ENCODE measurements around the gene ME3.
"Not testable (repeated sequence)": the region's sequence is repeated elsewhere in the genome, so short reads cannot be mapped to it uniquely, and the experiment has no call there.

The ME3 gene

DNA sequence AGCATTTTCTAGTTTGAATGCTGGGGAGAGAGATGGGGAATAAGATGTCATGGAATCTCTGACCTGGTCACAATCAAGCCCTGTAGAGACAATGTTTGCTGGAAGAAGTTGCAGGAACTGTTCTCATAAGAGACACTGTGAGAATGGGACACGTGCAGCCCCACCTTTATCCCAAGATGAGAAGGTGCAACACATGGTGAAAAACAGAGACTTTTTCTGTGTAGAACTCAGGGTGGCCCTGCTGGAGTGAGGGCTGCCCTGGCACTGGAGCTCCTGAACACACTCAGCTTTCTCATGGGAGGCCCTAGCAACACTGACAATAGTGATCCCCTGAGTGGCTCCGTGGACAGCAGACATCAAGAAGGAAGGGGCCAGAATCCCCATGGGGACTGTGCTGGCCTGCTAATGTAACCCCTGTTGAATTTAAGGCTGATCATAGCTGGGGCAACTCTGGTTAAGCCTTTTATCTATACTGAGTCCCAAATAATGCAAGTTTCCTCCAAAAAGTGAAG lies 106.6 kb downstream of the ME3 start:
- H3K27me3 ChIP-seq (ENCODE audit: control insufficient read depth, insufficient read depth, low read length), result no peaks in the 10 kb centered on the region
- H3K4me3 ChIP-seq (ENCODE audit: low read depth, low read length), result no peak overlapping the region
- H3K4me1 ChIP-seq (ENCODE audit: control insufficient read depth, insufficient read depth, low read length), result no peaks in the 10 kb centered on the region
- no peaks in the 10 kb centered on the region for H3K36me3 ChIP-seq (ENCODE audit: control insufficient read depth, insufficient read depth, low read length)
- no peak overlapping the region for H3K9ac ChIP-seq (ENCODE audit: low read depth, low read length)
- no peaks in the 10 kb centered on the region for H3K9me3 ChIP-seq (ENCODE audit: control insufficient read depth, insufficient read depth, low read length)

DNA sequence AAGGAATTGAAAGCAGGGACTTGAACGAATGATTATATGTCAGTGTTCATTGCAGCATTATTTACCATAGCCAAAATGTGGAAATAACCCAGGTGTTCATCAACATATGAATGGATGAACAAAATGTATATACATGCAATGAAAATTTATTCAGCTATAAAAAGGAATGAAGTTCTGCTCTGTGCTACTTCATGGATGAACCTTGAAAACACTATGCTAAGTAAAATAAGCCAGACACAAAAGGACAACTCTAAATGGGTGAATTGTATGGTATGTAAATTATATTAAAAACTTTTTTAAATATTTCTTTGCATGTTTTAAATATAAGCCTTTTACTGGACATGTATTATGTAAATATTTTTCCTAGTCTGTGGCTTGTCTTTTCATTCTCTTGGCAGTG lies 107.0 kb downstream of the ME3 start:
- Histone ChIP-seq H3K36me3 (ENCODE audit: control insufficient read depth, insufficient read depth, low read length) (no peaks in the 10 kb centered on the region), H3K4me1 (ENCODE audit: control insufficient read depth, insufficient read depth, low read length) (no peaks in the 10 kb centered on the region), H3K4me3 (ENCODE audit: low read depth, low read length) (no peak overlapping the region), H3K9ac (ENCODE audit: low read depth, low read length) (no peak overlapping the region), H3K27me3 (ENCODE audit: control insufficient read depth, insufficient read depth, low read length) (no peaks in the 10 kb centered on the region), H3K9me3 (ENCODE audit: control insufficient read depth, insufficient read depth, low read length) (no peaks in the 10 kb centered on the region)

DNA sequence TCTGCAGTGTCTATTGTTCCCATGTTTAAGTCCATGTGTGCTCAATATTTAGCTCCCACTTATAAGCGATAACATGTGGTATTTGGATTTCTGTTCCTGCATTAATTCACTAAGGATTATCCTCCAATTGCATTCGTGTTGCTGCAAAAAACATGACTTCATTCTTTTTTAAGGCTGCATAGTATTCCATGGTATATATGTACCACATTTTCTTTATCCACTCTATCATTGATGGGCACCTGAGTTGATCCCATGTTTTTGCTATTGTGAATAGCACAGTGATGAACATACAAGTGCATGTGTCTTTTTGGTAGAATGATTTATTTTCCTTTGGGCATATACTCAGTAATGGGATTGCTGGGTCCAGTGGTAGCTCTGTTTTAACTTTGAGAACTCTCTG lies 109.6 kb downstream of the ME3 start:
- not testable (repeated sequence) for H3K27me3 ChIP-seq (ENCODE audit: control insufficient read depth, insufficient read depth, low read length); H3K36me3 ChIP-seq (ENCODE audit: control insufficient read depth, insufficient read depth, low read length); H3K4me1 ChIP-seq (ENCODE audit: control insufficient read depth, insufficient read depth, low read length); H3K9ac ChIP-seq (ENCODE audit: low read depth, low read length); H3K9me3 ChIP-seq (ENCODE audit: control insufficient read depth, insufficient read depth, low read length); H3K4me3 ChIP-seq (ENCODE audit: low read depth, low read length)

DNA sequence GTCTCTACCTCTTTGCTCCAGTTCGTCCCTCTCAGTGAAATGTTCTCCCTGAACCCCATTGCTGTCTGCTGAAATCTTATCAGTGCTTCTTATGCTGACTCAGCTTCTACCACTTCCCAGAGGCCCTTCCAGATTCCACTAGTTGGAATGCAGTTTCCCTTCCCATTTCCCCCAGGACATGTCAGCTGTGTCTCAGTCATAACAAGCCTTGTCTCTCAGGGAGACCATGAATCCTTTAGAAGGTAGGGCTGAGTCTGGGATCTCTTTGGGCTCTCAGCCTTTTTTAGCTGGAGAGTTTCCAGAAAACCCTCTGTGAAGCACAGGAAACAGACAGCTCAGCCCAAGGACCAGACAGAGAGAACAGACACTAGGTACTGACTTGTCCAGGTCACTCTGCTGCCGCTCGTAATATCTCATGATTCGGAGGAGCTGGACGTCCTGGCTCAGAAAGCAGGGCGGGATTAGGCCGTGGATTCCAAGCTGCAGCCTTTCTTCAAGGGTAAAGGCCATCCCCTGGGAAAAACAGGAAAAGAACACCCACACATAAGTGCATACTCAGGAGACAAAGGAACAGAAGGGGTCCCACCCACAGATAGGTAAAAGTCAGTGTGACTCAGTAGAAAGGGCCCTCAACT lies 113.0 kb downstream of the ME3 start:
- Histone ChIP-seq H3K4me3 (ENCODE audit: low read depth, low read length) (no peak overlapping the region), H3K9me3 (ENCODE audit: control insufficient read depth, insufficient read depth, low read length) (no peaks in the 10 kb centered on the region), H3K27me3 (ENCODE audit: control insufficient read depth, insufficient read depth, low read length) (no peaks in the 10 kb centered on the region), H3K9ac (ENCODE audit: low read depth, low read length) (no peak overlapping the region), H3K36me3 (ENCODE audit: control insufficient read depth, insufficient read depth, low read length) (no peaks in the 10 kb centered on the region), H3K4me1 (ENCODE audit: control insufficient read depth, insufficient read depth, low read length) (no peaks in the 10 kb centered on the region)

DNA sequence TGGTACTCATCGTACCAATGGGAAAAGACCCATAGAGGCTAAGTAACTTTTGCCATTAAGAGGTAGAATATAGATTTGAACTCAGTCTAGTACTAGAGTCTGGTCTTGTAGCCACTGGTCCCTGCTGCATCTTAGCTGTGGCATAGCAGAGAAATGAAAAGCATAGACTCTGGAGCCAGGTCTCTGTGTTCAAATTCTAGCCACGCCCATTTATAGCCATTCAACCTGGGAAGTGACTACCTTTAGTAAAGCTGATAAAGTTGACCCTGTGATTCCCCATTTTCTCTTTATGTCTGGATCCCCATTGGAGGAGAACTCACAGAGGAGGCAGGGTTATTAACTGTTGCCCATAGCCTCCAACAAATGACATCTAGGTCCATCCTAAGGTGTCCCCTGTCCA lies 113.6 kb downstream of the ME3 start:
- Histone ChIP-seq H3K9me3 (ENCODE audit: control insufficient read depth, insufficient read depth, low read length) (no peaks in the 10 kb centered on the region), H3K27me3 (ENCODE audit: control insufficient read depth, insufficient read depth, low read length) (no peaks in the 10 kb centered on the region), H3K4me1 (ENCODE audit: control insufficient read depth, insufficient read depth, low read length) (no peaks in the 10 kb centered on the region), H3K36me3 (ENCODE audit: control insufficient read depth, insufficient read depth, low read length) (no peaks in the 10 kb centered on the region), H3K4me3 (ENCODE audit: low read depth, low read length) (no peak overlapping the region), H3K9ac (ENCODE audit: low read depth, low read length) (no peak overlapping the region)

GRCh38 chr11:86558207-86558606 lies 114.2 kb downstream of the ME3 start:
- no peaks in the 10 kb centered on the region for H3K27me3 ChIP-seq (ENCODE audit: control insufficient read depth, insufficient read depth, low read length)
- no peak overlapping the region for H3K9ac ChIP-seq (ENCODE audit: low read depth, low read length)
- H3K4me3 ChIP-seq (ENCODE audit: low read depth, low read length), result no peak overlapping the region
- H3K4me1 ChIP-seq (ENCODE audit: control insufficient read depth, insufficient read depth, low read length), result no peaks in the 10 kb centered on the region
- no peaks in the 10 kb centered on the region for H3K9me3 ChIP-seq (ENCODE audit: control insufficient read depth, insufficient read depth, low read length)
- no peaks in the 10 kb centered on the region for H3K36me3 ChIP-seq (ENCODE audit: control insufficient read depth, insufficient read depth, low read length)

DNA sequence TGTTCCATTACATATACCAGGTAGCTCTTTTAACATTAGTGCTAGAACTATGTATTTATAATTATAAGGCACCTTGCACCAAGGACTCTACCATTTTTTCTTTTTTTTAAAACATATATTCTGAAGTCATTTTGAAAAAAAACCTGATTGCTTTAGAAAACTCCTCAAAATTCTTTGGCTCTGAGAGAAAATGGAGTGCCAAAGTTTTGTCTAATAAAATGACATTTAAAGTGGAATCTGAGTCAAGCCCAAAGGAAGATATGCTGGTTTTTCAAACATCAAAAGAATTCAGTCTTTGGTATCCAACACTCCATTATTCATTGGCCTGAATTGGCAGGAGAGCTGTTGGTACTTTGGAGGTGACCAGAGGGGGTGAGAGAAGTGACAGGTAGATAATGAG lies 116.5 kb downstream of the ME3 start:
- no peaks in the 10 kb centered on the region for H3K27me3 ChIP-seq (ENCODE audit: control insufficient read depth, insufficient read depth, low read length)
- H3K36me3 ChIP-seq (ENCODE audit: control insufficient read depth, insufficient read depth, low read length), result no peaks in the 10 kb centered on the region
- no peak overlapping the region for H3K9ac ChIP-seq (ENCODE audit: low read depth, low read length)
- no peaks in the 10 kb centered on the region for H3K9me3 ChIP-seq (ENCODE audit: control insufficient read depth, insufficient read depth, low read length)
- H3K4me3 ChIP-seq (ENCODE audit: low read depth, low read length), result no peak overlapping the region
- H3K4me1 ChIP-seq (ENCODE audit: control insufficient read depth, insufficient read depth, low read length), result no peaks in the 10 kb centered on the region

DNA sequence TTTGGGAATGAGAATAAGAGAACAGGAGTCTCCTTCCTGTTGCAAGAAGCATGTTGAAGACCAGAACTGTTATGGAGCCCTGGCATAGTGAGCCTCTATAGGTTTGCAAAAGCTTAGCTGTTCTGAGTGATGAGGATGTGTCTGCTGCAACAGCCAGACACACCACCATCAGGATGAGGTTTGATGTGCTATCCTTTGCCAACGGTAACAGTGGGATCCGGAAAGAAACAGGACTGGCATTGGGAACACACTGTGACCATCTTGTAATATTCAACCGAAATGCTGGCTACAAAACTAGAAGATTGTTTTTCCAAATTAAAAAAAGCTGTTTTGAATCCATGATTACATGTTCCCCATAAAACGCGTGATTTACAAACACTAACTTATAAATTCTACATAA lies 117.0 kb downstream of the ME3 start:
- H3K9ac ChIP-seq (ENCODE audit: low read depth, low read length), result no peak overlapping the region
- no peaks in the 10 kb centered on the region for H3K4me1 ChIP-seq (ENCODE audit: control insufficient read depth, insufficient read depth, low read length)
- H3K4me3 ChIP-seq (ENCODE audit: low read depth, low read length), result no peak overlapping the region
- no peaks in the 10 kb centered on the region for H3K27me3 ChIP-seq (ENCODE audit: control insufficient read depth, insufficient read depth, low read length)
- no peaks in the 10 kb centered on the region for H3K9me3 ChIP-seq (ENCODE audit: control insufficient read depth, insufficient read depth, low read length)
- H3K36me3 ChIP-seq (ENCODE audit: control insufficient read depth, insufficient read depth, low read length), result no peaks in the 10 kb centered on the region

DNA sequence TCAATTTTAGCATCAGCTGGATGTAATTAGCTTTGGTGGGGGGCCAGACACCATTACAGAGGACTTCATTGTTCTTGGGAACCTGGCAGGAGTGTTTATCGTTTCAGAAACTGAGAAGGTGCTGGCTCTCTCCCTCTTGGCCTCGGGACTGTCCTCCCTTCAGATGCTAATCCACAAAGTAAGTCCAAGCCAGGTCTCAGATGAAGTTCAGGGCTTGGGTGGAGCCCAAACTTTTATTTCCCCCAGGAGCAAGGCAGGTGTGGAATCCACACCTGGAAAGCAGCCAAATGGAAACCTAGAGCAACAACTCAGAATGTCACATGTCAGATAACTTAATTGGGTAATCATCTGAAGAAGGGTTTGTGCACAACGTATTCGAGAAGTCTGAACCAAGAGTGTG lies 119.2 kb downstream of the ME3 start:
- no peaks in the 10 kb centered on the region for H3K27me3 ChIP-seq (ENCODE audit: control insufficient read depth, insufficient read depth, low read length)
- H3K4me1 ChIP-seq (ENCODE audit: control insufficient read depth, insufficient read depth, low read length), result no peaks in the 10 kb centered on the region
- no peak overlapping the region for H3K4me3 ChIP-seq (ENCODE audit: low read depth, low read length)
- H3K9ac ChIP-seq (ENCODE audit: low read depth, low read length), result no peak overlapping the region
- no peaks in the 10 kb centered on the region for H3K9me3 ChIP-seq (ENCODE audit: control insufficient read depth, insufficient read depth, low read length)
- H3K36me3 ChIP-seq (ENCODE audit: control insufficient read depth, insufficient read depth, low read length), result no peaks in the 10 kb centered on the region

DNA sequence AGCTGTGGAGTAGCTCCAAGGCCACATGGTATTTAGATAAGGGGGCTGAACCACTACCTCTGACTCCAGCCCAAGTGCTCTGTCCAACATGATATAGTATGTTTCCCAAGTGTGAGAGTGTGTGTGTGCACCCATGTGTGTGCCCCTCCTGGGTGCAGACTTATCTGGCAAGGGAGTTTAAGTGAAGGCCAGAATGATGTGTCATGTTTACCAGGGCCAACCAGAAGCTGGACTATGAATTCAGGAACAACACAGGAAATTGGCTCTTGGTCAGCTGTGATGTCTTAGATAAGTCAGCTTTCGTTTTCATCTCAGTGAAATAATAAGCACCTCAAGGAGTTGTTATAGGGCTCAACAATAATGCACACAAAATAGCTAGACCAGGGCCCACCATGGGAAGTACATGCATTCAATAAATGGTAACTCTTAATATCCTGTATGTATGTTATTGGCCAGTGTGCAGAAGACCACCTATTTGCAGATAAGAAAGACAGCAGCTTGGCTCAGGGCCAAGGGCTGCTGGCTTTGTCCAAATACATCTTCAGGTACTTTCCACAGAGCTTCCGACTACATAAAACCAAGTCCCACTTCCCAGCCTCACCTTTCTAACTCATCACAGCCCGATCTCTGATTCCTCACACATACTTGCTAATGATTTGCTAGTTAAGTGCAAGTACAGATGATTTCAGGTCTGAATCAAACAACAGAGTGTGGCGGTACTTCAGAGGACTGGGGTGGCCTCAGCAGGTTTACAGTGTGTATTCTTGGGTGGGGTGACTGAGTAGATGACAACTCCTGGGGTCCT lies 120.9 kb downstream of the ME3 start:
- Histone ChIP-seq H3K27me3 (ENCODE audit: control insufficient read depth, insufficient read depth, low read length) (no peaks in the 10 kb centered on the region), H3K36me3 (ENCODE audit: control insufficient read depth, insufficient read depth, low read length) (no peaks in the 10 kb centered on the region), H3K9ac (ENCODE audit: low read depth, low read length) (no peak overlapping the region), H3K4me3 (ENCODE audit: low read depth, low read length) (no peak overlapping the region), H3K9me3 (ENCODE audit: control insufficient read depth, insufficient read depth, low read length) (no peaks in the 10 kb centered on the region), H3K4me1 (ENCODE audit: control insufficient read depth, insufficient read depth, low read length) (peaks cover 4% of the 10 kb centered on the region)

GRCh38 chr11:86550757-86551156 lies 121.7 kb downstream of the ME3 start:
- H3K9ac ChIP-seq (ENCODE audit: low read depth, low read length), result no peak overlapping the region
- H3K36me3 ChIP-seq (ENCODE audit: control insufficient read depth, insufficient read depth, low read length), result no peaks in the 10 kb centered on the region
- H3K27me3 ChIP-seq (ENCODE audit: control insufficient read depth, insufficient read depth, low read length), result no peaks in the 10 kb centered on the region
- no peaks in the 10 kb centered on the region for H3K9me3 ChIP-seq (ENCODE audit: control insufficient read depth, insufficient read depth, low read length)
- peaks cover 4% of the 10 kb centered on the region for H3K4me1 ChIP-seq (ENCODE audit: control insufficient read depth, insufficient read depth, low read length)
- no peak overlapping the region for H3K4me3 ChIP-seq (ENCODE audit: low read depth, low read length)

- Histone ChIP-seq H3K36me3 (ENCODE audit: control insufficient read depth, insufficient read depth, low read length) (no peaks in the 10 kb centered on the region), H3K4me3 (ENCODE audit: low read depth, low read length) (no peak overlapping the region), H3K9ac (ENCODE audit: low read depth, low read length) (no peak overlapping the region), H3K27me3 (ENCODE audit: control insufficient read depth, insufficient read depth, low read length) (no peaks in the 10 kb centered on the region), H3K9me3 (ENCODE audit: control insufficient read depth, insufficient read depth, low read length) (no peaks in the 10 kb centered on the region), H3K4me1 (ENCODE audit: control insufficient read depth, insufficient read depth, low read length) (peaks cover 4% of the 10 kb centered on the region)
Observed at GRCh38 chr11:86548271-86548917, 124.0 kb downstream of the ME3 start.

Data from iPS-15b (cell line).